ENCODE data around the gene PSTPIP2. TPM values are rescaled to one million over a fixed set of nuclear protein-coding genes. Genes with fewer than 3 reads are reported as not detected.

PSTPIP2 gene
- total and polyA plus RNA-seq, 2 of the 13 experiments (the other 11 are each of a cell fraction or from before 2014, with no cell fraction given): 0.25 to 0.27 TPM

DNA sequence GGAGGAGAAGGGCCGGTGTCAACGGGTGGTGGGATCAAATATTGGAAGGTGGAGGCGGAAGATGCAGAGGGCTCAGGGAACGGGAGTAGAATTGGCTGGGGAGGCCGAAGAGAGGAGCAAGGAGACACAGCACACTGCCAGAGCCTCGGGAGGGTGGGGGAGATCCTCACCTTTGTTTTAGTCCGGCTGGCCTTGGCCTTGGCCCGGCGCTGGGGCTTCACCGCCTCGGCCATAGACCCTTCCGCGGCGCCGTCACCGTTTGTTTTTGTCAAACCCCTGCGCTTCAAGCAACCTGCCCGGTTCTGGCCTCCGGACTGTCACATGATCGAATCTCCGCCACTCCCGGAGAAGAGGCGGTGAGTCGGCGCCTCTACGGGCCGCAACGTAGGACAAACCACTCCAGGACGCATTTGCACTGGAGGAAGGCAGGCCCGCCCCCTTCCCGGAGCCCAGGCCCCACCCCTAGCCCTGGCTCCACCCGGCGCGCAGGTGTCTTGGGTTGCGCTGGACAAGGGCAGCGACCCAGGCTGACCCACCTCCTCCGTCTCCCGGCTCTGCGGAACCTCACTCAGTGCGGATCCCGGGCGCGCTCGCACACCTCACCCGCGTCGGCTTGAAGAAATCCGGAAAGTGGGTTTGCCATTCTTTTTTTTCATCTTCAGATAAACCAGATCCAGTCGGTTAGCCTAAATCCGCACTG lies 104.9 kb downstream of the PSTPIP2 start, which contains the start of gene EPG5 (continued):
- TF ChIP-seq, protein P1, sequence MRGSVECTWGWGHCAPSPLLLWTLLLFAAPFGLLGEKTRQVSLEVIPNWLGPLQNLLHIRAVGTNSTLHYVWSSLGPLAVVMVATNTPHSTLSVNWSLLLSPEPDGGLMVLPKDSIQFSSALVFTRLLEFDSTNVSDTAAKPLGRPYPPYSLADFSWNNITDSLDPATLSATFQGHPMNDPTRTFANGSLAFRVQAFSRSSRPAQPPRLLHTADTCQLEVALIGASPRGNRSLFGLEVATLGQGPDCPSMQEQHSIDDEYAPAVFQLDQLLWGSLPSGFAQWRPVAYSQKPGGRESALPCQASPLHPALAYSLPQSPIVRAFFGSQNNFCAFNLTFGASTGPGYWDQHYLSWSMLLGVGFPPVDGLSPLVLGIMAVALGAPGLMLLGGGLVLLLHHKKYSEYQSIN (CRISPR knock-in tag; IDR thresholded peaks at IDR 0.05; ENCODE audit: borderline replicate concordance): no peak
- TF ChIP-seq NFATC3 (CRISPR knock-in tag; IDR thresholded peaks at IDR 0.05) (no peak), JUND (CRISPR knock-in tag; IDR thresholded peaks at IDR 0.05) (peak; percentile 55; the same call in 1 of the 2 replicates), RFX3 (CRISPR knock-in tag; IDR thresholded peaks at IDR 0.05) (no peak), PPARG (CRISPR knock-in tag; conservative IDR thresholded peaks at IDR 0.05) (no peak; the same call in 1 of the 2 replicates), SMAD9 (CRISPR knock-in tag; IDR thresholded peaks at IDR 0.05) (no peak), ZBTB20 (CRISPR knock-in tag; IDR thresholded peaks at IDR 0.05; ENCODE audit: borderline replicate concordance, low read depth) (no peak)
- TF ChIP-seq, protein P2, sequence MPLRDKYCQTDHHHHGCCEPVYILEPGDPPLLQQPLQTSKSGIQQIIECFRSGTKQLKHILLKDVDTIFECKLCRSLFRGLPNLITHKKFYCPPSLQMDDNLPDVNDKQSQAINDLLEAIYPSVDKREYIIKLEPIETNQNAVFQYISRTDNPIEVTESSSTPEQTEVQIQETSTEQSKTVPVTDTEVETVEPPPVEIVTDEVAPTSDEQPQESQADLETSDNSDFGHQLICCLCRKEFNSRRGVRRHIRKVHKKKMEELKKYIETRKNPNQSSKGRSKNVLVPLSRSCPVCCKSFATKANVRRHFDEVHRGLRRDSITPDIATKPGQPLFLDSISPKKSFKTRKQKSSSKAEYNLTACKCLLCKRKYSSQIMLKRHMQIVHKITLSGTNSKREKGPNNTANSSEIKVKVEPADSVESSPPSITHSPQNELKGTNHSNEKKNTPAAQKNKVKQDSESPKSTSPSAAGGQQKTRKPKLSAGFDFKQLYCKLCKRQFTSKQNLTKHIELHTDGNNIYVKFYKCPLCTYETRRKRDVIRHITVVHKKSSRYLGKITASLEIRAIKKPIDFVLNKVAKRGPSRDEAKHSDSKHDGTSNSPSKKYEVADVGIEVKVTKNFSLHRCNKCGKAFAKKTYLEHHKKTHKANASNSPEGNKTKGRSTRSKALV (CRISPR knock-in tag; IDR thresholded peaks at IDR 0.05): 0 out of 2 replicates have a peak, but pooled peaks have one; percentile 19
- TF ChIP-seq, protein P3, sequence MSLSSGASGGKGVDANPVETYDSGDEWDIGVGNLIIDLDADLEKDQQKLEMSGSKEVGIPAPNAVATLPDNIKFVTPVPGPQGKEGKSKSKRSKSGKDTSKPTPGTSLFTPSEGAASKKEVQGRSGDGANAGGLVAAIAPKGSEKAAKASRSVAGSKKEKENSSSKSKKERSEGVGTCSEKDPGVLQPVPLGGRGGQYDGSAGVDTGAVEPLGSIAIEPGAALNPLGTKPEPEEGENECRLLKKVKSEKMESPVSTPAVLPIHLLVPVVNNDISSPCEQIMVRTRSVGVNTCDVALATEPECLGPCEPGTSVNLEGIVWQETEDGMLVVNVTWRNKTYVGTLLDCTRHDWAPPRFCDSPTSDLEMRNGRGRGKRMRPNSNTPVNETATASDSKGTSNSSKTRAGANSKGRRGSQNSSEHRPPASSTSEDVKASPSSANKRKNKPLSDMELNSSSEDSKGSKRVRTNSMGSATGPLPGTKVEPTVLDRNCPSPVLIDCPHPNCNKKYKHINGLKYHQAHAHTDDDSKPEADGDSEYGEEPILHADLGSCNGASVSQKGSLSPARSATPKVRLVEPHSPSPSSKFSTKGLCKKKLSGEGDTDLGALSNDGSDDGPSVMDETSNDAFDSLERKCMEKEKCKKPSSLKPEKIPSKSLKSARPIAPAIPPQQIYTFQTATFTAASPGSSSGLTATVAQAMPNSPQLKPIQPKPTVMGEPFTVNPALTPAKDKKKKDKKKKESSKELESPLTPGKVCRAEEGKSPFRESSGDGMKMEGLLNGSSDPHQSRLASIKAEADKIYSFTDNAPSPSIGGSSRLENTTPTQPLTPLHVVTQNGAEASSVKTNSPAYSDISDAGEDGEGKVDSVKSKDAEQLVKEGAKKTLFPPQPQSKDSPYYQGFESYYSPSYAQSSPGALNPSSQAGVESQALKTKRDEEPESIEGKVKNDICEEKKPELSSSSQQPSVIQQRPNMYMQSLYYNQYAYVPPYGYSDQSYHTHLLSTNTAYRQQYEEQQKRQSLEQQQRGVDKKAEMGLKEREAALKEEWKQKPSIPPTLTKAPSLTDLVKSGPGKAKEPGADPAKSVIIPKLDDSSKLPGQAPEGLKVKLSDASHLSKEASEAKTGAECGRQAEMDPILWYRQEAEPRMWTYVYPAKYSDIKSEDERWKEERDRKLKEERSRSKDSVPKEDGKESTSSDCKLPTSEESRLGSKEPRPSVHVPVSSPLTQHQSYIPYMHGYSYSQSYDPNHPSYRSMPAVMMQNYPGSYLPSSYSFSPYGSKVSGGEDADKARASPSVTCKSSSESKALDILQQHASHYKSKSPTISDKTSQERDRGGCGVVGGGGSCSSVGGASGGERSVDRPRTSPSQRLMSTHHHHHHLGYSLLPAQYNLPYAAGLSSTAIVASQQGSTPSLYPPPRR (CRISPR knock-in tag; IDR thresholded peaks at IDR 0.05; ENCODE audit: borderline replicate concordance): no peak; the same call in 1 of the 2 replicates
- TF ChIP-seq, protein P4, sequence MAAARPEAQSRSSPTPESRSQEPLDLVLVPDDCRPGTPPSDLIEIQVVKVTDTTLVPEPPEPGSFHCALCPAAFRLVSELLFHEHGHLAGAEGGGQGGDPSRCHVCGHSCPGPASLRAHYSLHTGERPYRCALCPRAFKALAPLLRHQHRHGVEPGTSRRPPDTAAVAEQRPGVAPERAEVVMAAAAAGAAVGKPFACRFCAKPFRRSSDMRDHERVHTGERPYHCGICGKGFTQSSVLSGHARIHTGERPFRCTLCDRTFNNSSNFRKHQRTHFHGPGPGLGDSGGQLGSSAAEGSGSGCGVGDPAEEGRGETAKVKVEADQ (CRISPR knock-in tag; IDR thresholded peaks at IDR 0.05; ENCODE audit: borderline replicate concordance): peak; percentile 80; the same call in 1 of the 2 replicates
- TF ChIP-seq, protein P5, sequence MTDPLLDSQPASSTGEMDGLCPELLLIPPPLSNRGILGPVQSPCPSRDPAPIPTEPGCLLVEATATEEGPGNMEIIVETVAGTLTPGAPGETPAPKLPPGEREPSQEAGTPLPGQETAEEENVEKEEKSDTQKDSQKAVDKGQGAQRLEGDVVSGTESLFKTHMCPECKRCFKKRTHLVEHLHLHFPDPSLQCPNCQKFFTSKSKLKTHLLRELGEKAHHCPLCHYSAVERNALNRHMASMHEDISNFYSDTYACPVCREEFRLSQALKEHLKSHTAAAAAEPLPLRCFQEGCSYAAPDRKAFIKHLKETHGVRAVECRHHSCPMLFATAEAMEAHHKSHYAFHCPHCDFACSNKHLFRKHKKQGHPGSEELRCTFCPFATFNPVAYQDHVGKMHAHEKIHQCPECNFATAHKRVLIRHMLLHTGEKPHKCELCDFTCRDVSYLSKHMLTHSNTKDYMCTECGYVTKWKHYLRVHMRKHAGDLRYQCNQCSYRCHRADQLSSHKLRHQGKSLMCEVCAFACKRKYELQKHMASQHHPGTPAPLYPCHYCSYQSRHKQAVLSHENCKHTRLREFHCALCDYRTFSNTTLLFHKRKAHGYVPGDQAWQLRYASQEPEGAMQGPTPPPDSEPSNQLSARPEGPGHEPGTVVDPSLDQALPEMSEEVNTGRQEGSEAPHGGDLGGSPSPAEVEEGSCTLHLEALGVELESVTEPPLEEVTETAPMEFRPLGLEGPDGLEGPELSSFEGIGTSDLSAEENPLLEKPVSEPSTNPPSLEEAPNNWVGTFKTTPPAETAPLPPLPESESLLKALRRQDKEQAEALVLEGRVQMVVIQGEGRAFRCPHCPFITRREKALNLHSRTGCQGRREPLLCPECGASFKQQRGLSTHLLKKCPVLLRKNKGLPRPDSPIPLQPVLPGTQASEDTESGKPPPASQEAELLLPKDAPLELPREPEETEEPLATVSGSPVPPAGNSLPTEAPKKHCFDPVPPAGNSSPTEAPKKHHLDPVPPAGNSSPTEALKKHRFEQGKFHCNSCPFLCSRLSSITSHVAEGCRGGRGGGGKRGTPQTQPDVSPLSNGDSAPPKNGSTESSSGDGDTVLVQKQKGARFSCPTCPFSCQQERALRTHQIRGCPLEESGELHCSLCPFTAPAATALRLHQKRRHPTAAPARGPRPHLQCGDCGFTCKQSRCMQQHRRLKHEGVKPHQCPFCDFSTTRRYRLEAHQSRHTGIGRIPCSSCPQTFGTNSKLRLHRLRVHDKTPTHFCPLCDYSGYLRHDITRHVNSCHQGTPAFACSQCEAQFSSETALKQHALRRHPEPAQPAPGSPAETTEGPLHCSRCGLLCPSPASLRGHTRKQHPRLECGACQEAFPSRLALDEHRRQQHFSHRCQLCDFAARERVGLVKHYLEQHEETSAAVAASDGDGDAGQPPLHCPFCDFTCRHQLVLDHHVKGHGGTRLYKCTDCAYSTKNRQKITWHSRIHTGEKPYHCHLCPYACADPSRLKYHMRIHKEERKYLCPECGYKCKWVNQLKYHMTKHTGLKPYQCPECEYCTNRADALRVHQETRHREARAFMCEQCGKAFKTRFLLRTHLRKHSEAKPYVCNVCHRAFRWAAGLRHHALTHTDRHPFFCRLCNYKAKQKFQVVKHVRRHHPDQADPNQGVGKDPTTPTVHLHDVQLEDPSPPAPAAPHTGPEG (CRISPR knock-in tag; IDR thresholded peaks at IDR 0.05): no peak
- TF ChIP-seq, protein P6, sequence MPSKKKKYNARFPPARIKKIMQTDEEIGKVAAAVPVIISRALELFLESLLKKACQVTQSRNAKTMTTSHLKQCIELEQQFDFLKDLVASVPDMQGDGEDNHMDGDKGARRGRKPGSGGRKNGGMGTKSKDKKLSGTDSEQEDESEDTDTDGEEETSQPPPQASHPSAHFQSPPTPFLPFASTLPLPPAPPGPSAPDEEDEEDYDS (CRISPR knock-in tag; IDR thresholded peaks at IDR 0.05): peak; percentile 48

All from HepG2 (cell line).